ENCODE results near the gene TSPYL6.
"Not testable (repeated sequence)": the region's sequence is repeated elsewhere in the genome, so short reads cannot be mapped to it uniquely, and the experiment has no call there.

The TSPYL6 gene

DNA sequence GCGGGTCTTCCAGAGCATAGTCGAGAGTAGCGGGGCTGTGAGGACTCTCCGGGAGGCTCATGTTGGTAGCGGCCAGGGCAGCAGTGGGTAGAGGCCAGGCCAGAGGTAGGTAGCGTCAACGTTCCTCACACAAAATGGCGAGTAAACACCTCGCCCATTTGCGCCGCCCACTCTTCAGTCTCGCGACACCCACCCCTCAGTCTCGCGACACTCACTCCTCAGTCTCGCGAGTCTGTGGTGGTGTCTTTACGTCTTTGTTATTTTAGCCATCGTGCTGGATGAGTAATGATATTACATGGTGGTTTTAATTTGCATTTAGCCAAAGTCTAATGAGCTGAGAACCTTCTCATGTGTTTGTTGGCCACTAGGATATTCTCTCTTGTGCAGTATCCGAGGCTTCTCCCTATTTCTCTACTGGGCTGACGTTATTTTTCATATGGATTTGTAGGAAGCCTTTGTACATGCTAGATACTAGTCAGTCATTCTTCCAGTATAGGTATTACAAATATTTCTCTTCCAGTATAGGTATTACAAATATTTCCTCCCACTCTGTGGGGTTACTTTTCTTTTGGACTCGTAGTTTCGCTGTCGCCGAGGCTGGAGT is at the start of gene TSPYL6:
Gene TSPYL6, minus strand, starts transcription at position 139 of the 604 bp plus-strand sequence. Its CDS starts 78 bp downstream, at position 61.
- no peak for DNase-seq

DNA sequence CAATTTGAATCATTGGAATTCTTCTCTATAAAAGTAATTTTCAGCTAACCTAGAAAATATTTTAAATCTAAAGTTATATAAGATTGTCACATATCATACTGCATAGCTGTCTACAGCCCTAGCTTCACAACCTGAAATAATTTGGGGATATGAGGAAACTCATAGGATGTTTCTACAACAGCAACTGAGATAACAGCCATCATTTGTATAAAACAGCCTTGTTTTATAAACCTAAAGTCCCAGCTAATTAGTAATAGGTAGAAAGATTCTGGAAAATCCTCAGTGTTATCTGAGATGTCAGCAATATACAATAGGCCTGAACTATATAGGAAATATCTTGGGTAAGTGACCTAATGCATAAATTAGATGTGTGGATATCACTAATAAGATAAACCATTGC is 47.6 kb upstream of the TSPYL6 start:
- no peak for DNase-seq

DNA sequence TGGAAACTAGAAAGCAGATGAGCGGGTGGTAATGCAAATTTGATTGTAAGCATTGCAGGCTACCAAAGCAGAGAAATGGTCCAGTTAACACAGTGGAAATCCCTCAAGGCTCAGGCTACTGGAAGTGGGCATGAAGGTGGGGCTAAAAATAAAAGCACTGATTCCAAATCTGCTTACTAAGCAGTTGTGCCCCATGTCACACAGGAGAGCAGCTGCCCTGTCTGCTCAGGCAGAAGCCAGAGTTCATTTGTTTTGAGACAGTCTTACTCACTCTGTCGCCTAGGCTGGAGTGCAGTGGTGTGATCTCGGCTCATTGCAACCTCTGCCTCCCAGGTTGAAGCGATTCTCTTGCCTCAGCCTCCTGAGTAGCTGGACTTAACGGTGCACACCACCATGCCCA is 42.5 kb upstream of the TSPYL6 start:
- no peak for DNase-seq

DNA sequence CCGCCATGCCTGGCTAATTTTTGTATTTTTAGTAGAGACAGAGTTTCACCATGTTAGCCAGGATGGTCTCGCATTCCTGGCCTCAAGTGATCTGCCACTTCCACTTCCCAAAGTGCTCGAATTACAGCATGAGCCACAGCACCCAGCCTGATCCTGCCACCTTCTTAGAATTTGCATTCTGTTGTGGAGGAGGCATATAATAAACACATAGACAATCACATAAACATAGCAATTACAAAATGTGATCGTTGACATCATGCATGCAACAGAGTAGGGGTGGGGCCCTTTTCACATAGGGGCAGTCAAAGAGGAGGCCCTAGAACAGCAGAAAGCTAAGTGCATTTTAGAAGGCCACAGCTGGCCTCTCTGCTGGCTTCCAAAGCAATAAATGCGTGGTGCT is 39.9 kb upstream of the TSPYL6 start:
- no peak for DNase-seq

DNA sequence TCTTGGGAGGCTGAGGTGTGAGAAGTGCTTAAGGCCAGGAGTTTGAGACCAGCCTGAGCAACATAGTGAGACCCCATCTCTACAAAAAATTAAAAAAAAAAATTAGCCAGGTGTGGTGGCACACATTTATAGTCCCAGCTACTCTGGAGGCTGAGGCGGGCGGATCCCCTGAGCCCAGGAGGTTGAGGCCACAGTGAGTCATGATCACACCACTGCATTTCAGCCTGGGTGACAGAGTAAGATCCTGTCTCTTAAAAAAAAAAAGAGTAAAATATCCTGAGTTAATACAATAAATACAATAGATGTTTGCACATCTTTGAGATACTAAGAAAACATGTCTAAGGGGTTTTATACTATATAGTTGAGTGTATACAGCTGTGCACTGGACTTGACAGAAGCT is 38.6 kb upstream of the TSPYL6 start:
- DNase-seq = not testable (repeated sequence)

DNA sequence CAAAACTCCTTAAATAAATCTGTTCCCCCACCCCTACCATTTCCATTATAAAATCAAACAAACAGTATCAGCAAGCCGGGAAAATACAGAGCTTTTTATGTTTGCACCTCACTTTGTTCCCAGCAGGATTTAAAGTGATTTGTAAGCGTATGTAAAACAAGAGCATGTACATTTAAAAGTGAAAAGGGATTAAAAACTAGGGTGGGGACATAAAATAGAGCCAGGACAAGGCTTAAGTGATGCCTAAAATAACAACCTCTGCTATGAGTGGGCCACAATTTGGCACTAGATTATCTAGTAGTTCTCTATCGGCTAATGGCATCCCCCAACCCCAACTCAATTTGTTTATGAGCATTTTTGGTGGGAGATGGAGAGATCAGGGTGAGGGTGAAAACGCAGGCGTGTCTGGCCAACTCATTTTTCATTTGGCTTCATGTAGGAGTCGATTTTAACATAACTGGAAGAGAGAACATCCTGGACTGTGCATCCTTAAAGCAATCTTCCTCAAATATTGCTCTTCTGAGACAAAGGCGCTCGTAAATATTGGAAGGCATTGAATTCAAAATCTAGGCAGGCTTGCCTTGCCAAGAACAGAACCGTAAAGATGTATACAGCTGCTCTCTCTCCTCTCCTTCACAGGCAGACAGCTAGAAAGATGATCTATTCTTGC is 34.5 kb upstream of the TSPYL6 start:
- DNase-seq = peak; percentile 54

DNA sequence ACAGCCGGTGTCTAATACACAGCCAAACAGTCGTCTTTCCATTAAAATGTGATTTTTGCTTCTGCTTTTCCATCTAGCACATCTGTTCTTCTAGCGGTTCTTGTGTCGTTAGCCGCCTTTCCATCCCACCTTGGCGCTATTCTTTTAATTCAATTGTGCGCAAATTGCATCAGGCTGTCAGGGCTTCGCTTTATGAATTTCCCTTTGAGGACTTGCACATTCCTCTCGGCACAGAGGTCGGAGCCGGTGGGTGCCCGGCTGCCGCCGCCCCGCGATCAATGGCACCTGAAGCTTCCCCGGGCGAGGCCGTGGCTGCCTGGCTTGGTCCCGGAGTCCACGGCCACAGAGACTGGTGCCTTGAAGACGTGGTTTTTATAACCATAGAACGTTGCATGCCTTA is 33.9 kb upstream of the TSPYL6 start:
- DNase-seq = peak; percentile 32

DNA sequence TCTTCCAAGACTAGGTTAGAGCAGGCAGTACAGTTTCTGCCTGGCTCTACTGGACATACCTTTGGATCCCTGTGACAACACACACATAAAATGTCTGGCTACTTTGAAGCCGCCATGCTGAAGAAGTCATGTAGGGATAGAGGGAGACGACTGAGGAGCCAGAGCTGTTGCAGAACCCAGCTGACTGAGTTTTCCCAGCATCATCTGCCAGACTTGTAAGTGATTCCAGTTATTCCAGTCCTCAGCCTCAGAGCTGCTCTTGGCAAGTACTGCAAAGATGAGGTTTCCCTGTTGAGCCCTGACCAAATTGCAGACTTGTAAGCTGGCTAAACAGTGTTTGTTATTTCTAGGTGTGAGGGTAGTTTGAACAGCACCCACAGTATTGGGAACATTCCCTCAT is 31.5 kb upstream of the TSPYL6 start:
- peak; percentile 72 for DNase-seq

DNA sequence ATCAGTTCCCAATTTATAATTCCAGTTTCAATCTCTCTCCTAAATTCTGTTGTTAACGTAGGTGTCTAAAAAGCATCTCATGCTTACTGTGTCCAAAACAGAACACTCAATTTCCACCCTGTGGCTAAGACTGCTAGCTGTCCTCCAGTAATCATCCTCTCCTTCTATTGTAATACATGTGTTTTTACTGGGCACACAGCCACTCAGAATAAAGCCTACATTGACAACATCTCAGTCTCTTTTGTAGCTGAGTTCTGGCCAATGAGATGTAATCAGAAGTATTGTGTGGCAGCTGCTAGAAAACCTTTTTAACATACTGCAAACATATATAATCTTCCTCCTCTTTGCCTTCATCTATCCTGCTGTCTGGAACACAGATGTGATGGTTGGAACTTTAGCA is 29.4 kb upstream of the TSPYL6 start:
- DNase-seq = no peak

DNA sequence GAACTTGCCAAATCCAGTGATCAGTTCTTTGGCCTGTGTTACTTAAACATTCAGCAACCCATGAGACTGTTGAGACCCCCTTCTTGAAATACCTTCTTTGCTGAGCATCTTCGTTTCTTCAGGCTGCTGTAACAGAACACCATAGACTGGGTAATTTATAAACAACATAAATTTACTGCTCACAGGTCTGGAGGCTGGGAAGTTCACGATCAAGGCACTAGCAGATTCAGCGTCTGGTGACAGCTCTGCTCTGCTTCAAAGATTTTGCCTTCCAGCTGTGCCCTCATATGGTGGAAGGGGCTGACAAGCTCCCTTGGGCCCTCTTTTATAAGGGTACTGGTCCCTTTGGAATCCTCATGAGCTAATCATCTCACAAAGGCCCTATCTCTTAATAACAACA is 28.8 kb upstream of the TSPYL6 start:
- DNase-seq = no peak

DNA sequence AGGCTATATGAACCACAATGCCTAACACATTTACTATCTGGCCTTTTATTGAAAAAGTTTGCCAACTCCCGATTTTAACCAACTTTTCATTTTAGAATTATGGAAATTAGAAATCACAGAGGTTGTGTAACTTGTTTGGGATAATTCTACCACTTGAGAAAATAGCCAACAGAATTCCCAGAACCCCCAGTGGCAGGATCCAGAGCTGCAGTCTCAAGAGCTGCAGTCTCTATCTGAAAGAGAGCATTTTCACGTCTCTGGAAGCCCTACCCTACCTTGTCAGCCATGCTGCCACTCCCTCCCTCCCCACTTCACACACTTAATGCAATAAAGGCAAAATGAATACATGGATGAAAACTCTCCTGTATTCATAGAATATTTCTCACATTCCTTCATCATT is 23.4 kb upstream of the TSPYL6 start:
- no peak for DNase-seq

DNA sequence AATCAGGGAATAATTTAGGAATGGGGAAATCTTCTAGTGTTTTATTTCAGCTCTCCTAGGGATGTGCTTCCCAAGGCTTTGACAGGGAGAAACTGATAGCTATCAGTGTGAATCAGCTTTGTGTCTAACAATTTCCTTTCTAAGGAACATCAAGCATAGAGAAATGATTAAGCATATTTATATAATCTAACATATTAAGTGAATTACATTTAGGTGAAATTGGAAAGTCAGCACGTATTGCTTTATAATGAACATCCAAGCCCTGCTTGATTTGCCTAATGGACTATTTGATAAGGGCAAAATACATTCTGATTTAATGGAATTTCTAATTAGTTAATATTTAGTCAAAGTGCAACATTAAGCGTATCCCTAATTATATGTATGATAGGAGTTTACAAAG is 19.5 kb upstream of the TSPYL6 start:
- no peak for DNase-seq

DNA sequence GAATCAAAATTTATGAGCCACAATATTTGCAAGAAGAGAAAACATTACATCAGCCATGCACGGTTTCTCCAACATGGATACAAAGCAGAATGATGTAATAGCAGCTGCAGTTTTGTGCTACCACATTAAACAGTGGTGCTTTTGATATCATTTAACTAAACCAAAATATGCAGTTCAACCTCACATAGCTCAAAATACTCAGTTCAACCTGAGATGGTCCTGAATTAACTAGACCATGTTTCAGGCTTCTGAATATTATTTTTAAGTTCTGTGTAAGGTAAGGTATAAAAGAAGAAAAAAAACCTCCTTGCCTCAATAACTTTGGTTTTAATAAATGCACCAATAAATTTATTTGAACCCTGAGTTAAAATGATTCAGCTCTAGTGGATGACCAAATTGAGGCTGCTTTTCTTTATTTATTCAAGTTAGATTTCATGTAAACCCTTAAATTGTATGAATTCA is 18.8 kb upstream of the TSPYL6 start:
- DNase-seq = no peak

DNA sequence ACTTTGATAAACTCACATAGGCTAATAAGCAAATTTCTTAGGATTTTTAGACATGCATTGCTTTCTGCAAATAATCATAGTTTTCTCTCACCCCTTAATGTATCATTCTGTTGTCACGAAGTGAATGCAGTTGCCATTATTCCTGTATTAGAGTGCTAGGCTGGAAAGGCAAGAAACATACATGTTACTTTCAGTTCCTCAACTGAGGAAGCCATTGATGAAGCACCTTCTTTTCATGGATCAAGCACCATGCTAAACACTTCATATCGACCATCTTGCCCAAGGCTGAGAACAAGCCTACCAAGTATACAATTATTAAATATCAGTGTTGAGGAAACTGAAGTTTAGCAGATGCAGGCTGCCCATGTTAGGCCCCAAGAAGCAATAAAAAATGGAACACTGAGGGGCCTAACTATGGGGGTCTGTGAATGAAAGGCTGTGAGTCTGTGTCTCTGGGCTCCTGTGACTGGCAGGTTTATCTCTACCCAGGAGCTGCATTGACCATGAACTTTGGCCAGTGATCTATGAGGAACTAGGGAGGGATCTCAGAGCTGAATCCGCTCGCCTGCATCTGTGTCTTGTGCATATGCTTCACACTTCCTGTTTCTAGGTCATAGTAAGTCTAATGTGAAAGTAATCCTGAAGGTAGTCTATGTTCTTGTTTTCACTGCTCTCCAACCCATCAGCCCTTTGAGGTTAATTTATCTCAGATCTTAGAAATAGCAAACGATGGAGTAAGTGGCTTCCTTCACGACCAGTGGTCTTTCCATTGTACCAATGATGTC is 16.0 kb upstream of the TSPYL6 start:
- DNase-seq = no peak

DNA sequence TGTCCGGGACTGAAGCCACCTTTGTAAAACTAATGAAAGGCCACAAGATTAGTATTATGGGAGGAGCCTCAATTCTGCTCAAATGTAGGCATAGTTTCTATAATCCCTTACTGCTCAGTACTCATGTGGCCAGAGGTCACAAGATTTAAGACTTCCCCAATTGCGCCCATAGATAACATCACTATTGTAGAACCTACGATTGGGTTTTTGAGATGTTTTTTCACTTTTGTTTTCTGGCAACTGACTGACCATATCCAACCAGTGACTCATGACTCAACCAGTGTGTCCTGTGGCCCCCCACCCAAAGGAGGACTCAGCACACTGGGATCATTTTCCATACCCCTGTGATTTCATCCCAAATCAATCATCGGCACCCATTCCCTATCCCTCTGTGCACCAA is 15.2 kb upstream of the TSPYL6 start:
- no peak for DNase-seq

DNA sequence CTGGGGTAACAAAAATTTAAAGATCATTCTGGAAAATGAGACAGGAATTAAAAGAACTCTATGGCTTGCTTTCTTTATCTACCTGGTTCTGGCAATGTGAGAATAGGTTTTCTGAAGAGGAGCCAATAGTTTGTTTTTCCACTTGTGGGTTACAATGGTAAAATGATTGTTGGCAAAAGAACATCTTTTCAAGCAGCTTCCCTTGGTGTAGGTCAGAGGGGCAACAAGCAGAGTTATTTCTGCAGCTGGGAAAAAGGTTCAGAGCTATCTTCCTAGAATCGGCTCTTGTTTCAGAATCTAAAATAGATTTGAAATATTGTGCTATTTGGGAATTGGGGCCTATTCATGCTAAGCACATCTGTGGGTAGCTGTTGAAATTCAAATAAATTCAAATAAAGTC is 11.5 kb upstream of the TSPYL6 start:
- no peak for DNase-seq

DNA sequence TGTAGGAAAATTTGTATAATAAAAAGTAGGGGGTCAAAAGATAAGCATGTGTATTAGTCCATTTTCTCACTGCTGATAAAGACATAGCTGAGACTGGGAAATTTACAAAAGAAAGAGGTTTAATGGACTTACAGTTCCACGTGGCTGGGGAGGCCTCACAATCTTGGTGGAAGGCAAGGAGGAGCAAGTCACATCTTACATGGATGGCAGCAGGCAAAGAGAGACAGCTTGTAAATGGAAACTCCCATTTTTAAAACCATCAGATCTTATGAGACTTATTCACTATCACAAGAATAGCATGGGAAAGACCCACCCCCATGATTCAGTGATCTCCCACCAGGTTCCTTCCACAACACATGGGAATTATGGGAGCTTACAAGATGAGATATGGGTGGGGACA is 9.1 kb upstream of the TSPYL6 start:
- DNase-seq = not testable (repeated sequence)

DNA sequence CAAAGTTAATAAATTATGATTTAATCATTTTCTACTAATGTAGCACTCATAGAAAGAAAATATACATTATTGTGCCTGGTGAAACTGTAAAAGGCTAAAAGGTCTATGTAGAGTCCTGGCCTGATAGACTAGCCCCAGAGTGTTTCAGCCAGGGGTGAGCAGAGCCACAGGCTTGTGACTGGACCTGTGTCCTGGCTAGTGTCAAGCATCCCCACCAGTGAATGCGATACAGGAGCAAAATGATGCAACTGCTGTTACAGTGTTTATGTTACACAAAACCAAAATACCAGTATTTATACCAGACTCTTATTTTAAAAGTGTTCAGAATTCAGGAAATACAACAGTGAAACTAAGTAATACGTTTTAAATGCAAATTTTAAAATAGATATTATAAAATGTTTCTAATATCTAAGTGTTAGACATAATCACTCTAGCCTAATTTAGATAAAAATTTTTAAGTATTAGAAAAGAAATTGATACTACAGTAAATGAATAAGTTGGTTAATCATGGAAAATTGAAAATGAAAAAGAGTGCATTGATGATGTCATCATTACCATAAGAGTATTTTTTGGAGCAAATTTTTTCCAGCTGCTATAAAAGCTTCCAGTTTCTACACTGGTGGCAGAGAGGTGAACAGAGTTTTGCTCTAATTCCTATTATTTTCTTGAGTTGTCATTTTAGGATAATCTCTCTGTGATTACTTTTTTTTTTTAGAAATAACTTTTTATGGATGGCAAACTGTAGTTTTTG is 6.2 kb upstream of the TSPYL6 start:
- DNase-seq = no peak

DNA sequence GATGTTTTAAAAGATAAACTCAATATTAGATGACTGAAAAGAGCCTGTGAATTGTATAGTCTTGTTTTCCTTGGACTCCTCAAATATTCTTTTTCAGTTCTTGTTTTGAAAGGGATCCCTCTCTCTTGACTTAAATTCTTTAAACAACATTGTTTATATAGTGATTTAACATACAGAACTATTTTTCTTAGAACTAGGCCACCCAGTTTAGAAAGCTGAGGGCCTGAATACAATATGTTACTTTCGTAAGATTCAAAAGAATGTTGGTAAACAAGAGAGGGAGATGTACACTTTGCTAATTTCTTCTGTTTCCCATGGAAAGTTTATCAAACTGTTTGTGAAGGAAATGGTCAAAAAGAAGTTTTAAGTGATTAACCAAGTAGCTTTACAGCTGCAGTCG is 5.5 kb upstream of the TSPYL6 start:
- no peak for DNase-seq

DNA sequence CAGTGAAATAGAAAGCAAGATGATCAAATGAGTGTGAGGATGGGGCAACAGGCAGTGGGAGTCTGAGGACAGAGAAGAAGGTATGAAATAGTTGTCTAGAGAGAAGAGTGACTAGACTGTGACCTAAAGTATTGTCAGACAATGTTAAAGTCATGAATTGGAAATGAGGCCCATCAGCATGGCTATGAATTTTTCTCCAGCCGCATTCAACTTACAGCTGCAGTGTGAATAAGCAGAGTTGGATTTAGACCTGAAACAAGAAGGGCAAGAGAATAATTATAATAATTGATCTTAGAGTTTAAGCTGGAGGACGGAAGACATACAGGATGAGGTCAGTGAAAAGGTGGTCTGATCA is 4.2 kb upstream of the TSPYL6 start:
- DNase-seq = no peak

DNA sequence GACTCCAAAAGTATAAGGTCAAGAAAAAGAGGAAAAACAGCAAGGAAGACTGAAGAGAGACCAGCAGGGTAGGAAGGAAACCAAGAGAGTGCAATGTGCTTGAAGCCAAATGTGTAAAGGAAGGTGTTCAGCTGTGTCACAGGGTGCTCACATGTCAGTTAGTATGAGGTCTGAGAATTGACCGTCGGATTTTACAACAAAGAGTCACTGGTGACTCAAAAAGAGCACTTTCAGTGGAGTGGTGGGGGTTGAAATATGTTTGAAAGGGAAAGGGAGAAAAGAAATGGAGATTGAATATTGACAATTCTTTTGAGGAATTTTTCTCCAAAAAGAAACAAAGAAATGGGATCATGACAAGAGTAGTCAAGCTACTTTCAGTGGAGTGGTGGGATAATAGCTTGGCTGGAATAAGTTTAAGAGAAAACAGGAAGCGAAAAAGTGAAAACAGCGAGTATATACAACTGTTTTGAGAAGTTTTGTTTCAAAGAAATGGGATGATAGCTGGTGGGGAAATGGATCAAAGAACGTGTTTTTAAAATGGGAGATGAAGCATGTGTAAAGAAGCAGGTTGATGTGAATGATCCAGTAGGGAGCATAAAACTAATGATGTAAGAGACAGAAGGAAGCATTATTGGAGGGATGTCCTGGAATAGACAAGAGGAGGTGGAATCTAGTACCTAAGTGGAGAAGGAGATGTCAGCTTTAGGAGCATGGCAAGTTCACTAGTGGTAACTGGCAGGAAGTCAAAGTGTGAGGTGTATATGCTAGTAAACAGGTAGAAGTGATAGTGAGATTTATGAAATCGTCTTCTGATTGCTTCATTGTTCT is 3.6 kb upstream of the TSPYL6 start:
- DNase-seq = no peak

DNA sequence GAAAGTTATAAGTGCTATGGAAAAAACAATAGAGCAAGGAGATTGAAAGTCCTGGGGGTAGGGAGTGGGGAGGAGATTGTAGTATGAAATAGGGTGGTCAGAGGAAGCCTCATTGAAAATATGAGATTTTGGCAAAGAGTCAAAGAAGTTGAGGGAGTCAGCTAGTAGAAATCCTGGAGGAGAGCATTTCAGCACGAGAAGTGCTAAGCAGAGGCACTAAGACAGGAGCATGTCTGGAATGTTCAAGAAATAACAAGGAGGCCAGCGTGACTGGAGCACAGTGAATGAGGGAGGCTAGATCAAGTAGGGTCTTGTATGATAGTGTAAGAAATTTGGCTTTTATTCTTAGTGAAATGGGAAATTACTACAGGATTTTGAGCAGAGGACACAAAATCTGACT is 2.1 kb upstream of the TSPYL6 start:
- DNase-seq = no peak
